H1 (cell line): ENCODE results near the gene DOK1. TPM values are rescaled to one million over a fixed set of nuclear protein-coding genes. Genes with fewer than 3 reads are reported as not detected.

ENCODE experiments used
- CTCF ChIA-PET: fragments of 300-600 bp; sonication (Branson Sonifier 250); formaldehyde crosslinking; loops from one replicate; lab custom pipeline; 2021; ENCODE audit not compliant: partially characterized antibody; lab: Charles Lee
- POLR2A ChIA-PET: fragments of 300-600 bp; sonication (Branson Sonifier 250); formaldehyde crosslinking; loops from one replicate; lab custom pipeline; 2021; ENCODE audit warnings: inconsistent platforms; ENCODE audit not compliant: partially characterized antibody; lab: Charles Lee
- DNase-seq, 2 experiments: peaks; one replicate each; pipeline versions ENCODE4 v3.0.0 to v3.0.0-alpha.2; 2010 to 2022; ENCODE audit warnings: low spot score in 2 of 2, low read depth in 1 of 2, mixed read lengths in 1 of 2
- FAIRE-seq: peaks from 2 replicates; lab custom pipeline; 2011; peaks lifted over from hg19 to GRCh38; lab: Jason Lieb, UNC
- H2AFZ ChIP-seq: 2 replicates; pipeline ENCODE4 v1.8.1; 2012; ENCODE audit warnings: low read length, inconsistent platforms
- H2AK5ac ChIP-seq: 2 replicates; pipeline ENCODE4 v1.6.1; 2013; ENCODE audit warnings: low read depth, low read length
- H2BK120ac ChIP-seq: replicated peaks from 2 replicates; pipeline ENCODE3; 2013; ENCODE audit warnings: low read depth, low read length, inconsistent platforms
- H2BK12ac ChIP-seq: 2 replicates; pipeline ENCODE4 v1.6.1; 2013; ENCODE audit warnings: low read depth, low read length
- H2BK15ac ChIP-seq: 2 replicates; pipeline ENCODE4 v1.6.1; 2013; ENCODE audit warnings: low read length
- H2BK20ac ChIP-seq: 2 replicates; pipeline ENCODE4 v1.6.1; 2013; ENCODE audit warnings: low read length
- H2BK5ac ChIP-seq: 2 replicates; pipeline ENCODE4 v1.6.1; 2013; ENCODE audit warnings: low read depth, low read length
- H3K14ac ChIP-seq: 2 replicates; pipeline ENCODE4 v1.6.1; 2013; ENCODE audit warnings: inconsistent platforms; ENCODE audit not compliant: insufficient read length
- H3K18ac ChIP-seq: 2 replicates; pipeline ENCODE4 v1.6.1; 2013; ENCODE audit warnings: low read length; ENCODE audit errors: extremely low read depth
- H3K23ac ChIP-seq: 2 replicates; pipeline ENCODE4 v1.6.1; 2013; ENCODE audit warnings: inconsistent platforms; ENCODE audit not compliant: insufficient read length
- H3K23me2 ChIP-seq: 2 replicates; pipeline ENCODE4 v1.6.1; 2013; ENCODE audit warnings: low read depth, low read length
- H3K27ac ChIP-seq: 2 replicates; pipeline ENCODE4 v1.6.1; 2011; ENCODE audit warnings: low read depth, low read length, inconsistent platforms
- H3K27me3 ChIP-seq, 4 experiments: replicated peaks in 1 of 4; 1 replicate in 1 of 4; 2 replicates in 3 of 4; pipeline versions ENCODE4 v1.6.1 to v1.8.1; 2011 to 2013; ENCODE audit warnings: low read length in 3 of 4, mild to moderate bottlenecking in 3 of 4, inconsistent platforms in 2 of 4, mixed read lengths in 2 of 4, moderate library complexity in 1 of 4; ENCODE audit not compliant: control insufficient read depth in 3 of 4, insufficient read depth in 3 of 4; ENCODE audit errors: extremely low read depth in 1 of 4
- H3K36me3 ChIP-seq, 4 experiments: 2 replicates each; pipeline versions ENCODE4 v1.6.1 to v1.8.1; 2011 to 2013; ENCODE audit warnings: mild to moderate bottlenecking in 4 of 4, low read length in 3 of 4, moderate library complexity in 2 of 4, control low read depth in 1 of 4, inconsistent platforms in 1 of 4; ENCODE audit not compliant: insufficient read depth in 4 of 4, control insufficient read depth in 2 of 4
- H3K4ac ChIP-seq: replicated peaks from 2 replicates; pipeline ENCODE3; 2013; ENCODE audit warnings: low read length, low read depth, mixed read lengths, inconsistent platforms; ENCODE audit not compliant: insufficient read length
- H3K4me1 ChIP-seq, 4 experiments: replicated peaks in 1 of 4; 1 replicate in 1 of 4; 2 replicates in 3 of 4; pipeline versions ENCODE4 v1.6.1 to v1.8.1; 2011 to 2013; ENCODE audit warnings: low read length in 3 of 4, inconsistent platforms in 2 of 4, mixed read lengths in 1 of 4; ENCODE audit not compliant: insufficient read depth in 4 of 4, control insufficient read depth in 3 of 4
- H3K4me2 ChIP-seq, 2 experiments: 2 replicates each; pipeline versions ENCODE4 v1.6.1 to v1.8.1; 2011 to 2013; ENCODE audit warnings: low read depth in 2 of 2, low read length in 2 of 2, control low read depth in 1 of 2, inconsistent platforms in 1 of 2, mild to moderate bottlenecking in 1 of 2; ENCODE audit not compliant: insufficient read depth in 1 of 2
- H3K4me3 ChIP-seq, 4 experiments: fragments of 200-600, 300-600 bp in 1 of 4; sonication (generic), shearing (Covaris generic), sonication (Bioruptor Twin) in 1 of 4; 2 replicates each; pipeline versions ENCODE4 v1.5.1 to v1.8.1; 2011 to 2016; ENCODE audit warnings: low read length in 4 of 4, low read depth in 3 of 4, control low read depth in 2 of 4, inconsistent platforms in 2 of 4, mild to moderate bottlenecking in 2 of 4, mixed read lengths in 1 of 4, moderate library complexity in 1 of 4; ENCODE audit not compliant: insufficient read depth in 2 of 4; ENCODE audit errors: extremely low read depth in 1 of 4
- H3K56ac ChIP-seq: replicated peaks from 2 replicates; pipeline ENCODE3; 2013; ENCODE audit warnings: low read depth, mild to moderate bottlenecking, mixed read lengths, low read length, inconsistent platforms; ENCODE audit not compliant: insufficient read length
- H3K79me1 ChIP-seq: 2 replicates; pipeline ENCODE4 v1.6.1; 2013; ENCODE audit warnings: low read depth, low read length, control low read depth
- H3K79me2 ChIP-seq, 2 experiments: 2 replicates each; pipeline versions ENCODE4 v1.6.1 to v1.8.1; 2012 to 2013; ENCODE audit warnings: low read length in 2 of 2, mild to moderate bottlenecking in 2 of 2, inconsistent platforms in 1 of 2; ENCODE audit not compliant: insufficient read depth in 2 of 2, control insufficient read depth in 1 of 2
- H3K9ac ChIP-seq, 4 experiments: replicated peaks in 1 of 4; 1 replicate in 1 of 4; 2 replicates in 3 of 4; pipeline versions ENCODE4 v1.6.1 to v1.8.1; 2011 to 2013; ENCODE audit warnings: low read depth in 3 of 4, low read length in 3 of 4, control low read depth in 2 of 4, mild to moderate bottlenecking in 2 of 4, moderate library complexity in 2 of 4, inconsistent platforms in 1 of 4; ENCODE audit errors: extremely low read depth in 1 of 4
- H3K9me3 ChIP-seq, 2 experiments: 2 replicates each; pipeline versions ENCODE4 v1.6.1 to v1.8.1; 2012 to 2013; ENCODE audit warnings: mild to moderate bottlenecking in 2 of 2, moderate library complexity in 2 of 2, control low read depth in 1 of 2, inconsistent platforms in 1 of 2, low read depth in 1 of 2, low read length in 1 of 2, mixed read lengths in 1 of 2; ENCODE audit not compliant: insufficient read depth in 2 of 2
- H4K20me1 ChIP-seq, 2 experiments: replicated peaks in 1 of 2; 2 replicates each; pipeline versions ENCODE3 to v1.8.1; 2011 to 2013; ENCODE audit warnings: inconsistent platforms in 2 of 2, low read length in 2 of 2, mild to moderate bottlenecking in 1 of 2; ENCODE audit not compliant: insufficient read depth in 2 of 2, control insufficient read depth in 1 of 2
- H4K5ac ChIP-seq: 2 replicates; pipeline ENCODE4 v1.6.1; 2013; ENCODE audit warnings: low read length, low read depth, mixed read lengths, inconsistent platforms; ENCODE audit not compliant: insufficient read length
- H4K8ac ChIP-seq: 2 replicates; pipeline ENCODE4 v1.8.0; 2013; ENCODE audit warnings: mild to moderate bottlenecking, moderate library complexity, low read length, inconsistent platforms; ENCODE audit not compliant: insufficient read depth; ENCODE audit errors: extremely low read depth
- H4K91ac ChIP-seq: replicated peaks from 2 replicates; pipeline ENCODE3; 2013; ENCODE audit warnings: low read length, mixed read lengths, inconsistent platforms; ENCODE audit not compliant: insufficient read length
- ASH2L ChIP-seq: fragments of 200-600, 300-600 bp; sonication (generic); IDR thresholded peaks from one replicate; pipeline ENCODE4 v1.7.1; 2017; ENCODE audit warnings: low read length
- ATF3 ChIP-seq: IDR thresholded peaks from 2 replicates; pipeline ENCODE4 v1.6.1; 2011; ENCODE audit warnings: low read depth, mild to moderate bottlenecking, low read length; ENCODE audit not compliant: insufficient read depth
- BACH1 ChIP-seq: IDR thresholded peaks from 2 replicates; pipeline ENCODE4 v1.6.1; 2012; ENCODE audit warnings: low read length, improper control_type of control experiment
- CBX5 ChIP-seq: fragments of 300-800, 300-1000 bp; sonication (generic); IDR thresholded peaks from 2 replicates; pipeline ENCODE4 v1.7.1; 2016; ENCODE audit warnings: antibody characterized with exemption, low read length, low read depth
- CEBPB ChIP-seq: IDR thresholded peaks from 2 replicates; pipeline ENCODE4 v1.6.1; 2012; ENCODE audit warnings: low read depth, low read length
- CTBP2 ChIP-seq: IDR thresholded peaks from 2 replicates; pipeline ENCODE4 v1.7.0; 2011; ENCODE audit warnings: borderline replicate concordance, mild to moderate bottlenecking, moderate library complexity, mixed read lengths, low read length; ENCODE audit not compliant: insufficient read depth, insufficient read length
- HDAC2 ChIP-seq, 2 experiments: fragments of 300-600 bp in 1 of 2; sonication (generic) in 1 of 2; IDR thresholded peaks; 2 replicates each; pipeline ENCODE4 v1.6.1; 2011 to 2012; ENCODE audit warnings: low read depth in 2 of 2, low read length in 2 of 2, mild to moderate bottlenecking in 2 of 2, moderate library complexity in 2 of 2, borderline replicate concordance in 1 of 2, inconsistent platforms in 1 of 2
- KDM1A ChIP-seq: fragments of 200-600, 300-600 bp; sonication (generic); IDR thresholded peaks from 2 replicates; pipeline ENCODE4 v1.7.1; 2016; ENCODE audit warnings: mild to moderate bottlenecking, low read length, borderline replicate concordance
- KDM5A ChIP-seq: fragments of 200-600 bp; IDR thresholded peaks from 2 replicates; pipeline ENCODE4 v1.7.1; 2012; ENCODE audit warnings: mild to moderate bottlenecking, low read length, inconsistent platforms, mixed read lengths
- NRF1 ChIP-seq: IDR thresholded peaks from 2 replicates; pipeline ENCODE4 v1.6.1; 2011; ENCODE audit warnings: mild to moderate bottlenecking, low read depth, low read length, improper control_type of control experiment
- RBBP5 ChIP-seq: IDR thresholded peaks from 2 replicates; pipeline ENCODE4 v1.7.1; 2012; ENCODE audit warnings: low read depth, mild to moderate bottlenecking, inconsistent platforms, low read length, moderate library complexity, borderline replicate concordance
- RNF2 ChIP-seq: fragments of 200-900, 300-1000 bp; sonication (generic); IDR thresholded peaks from 2 replicates; pipeline ENCODE4 v1.7.1; 2016; ENCODE audit warnings: borderline replicate concordance, low read depth, mild to moderate bottlenecking, antibody characterized with exemption, low read length; ENCODE audit not compliant: poor library complexity, severe bottlenecking; ENCODE audit errors: missing control alignments
- TCF12 ChIP-seq: IDR thresholded peaks from 2 replicates; pipeline ENCODE4 v1.6.1; 2011; ENCODE audit warnings: low read depth, mild to moderate bottlenecking, low read length
- WGBS, 2 experiments: shearing (Covaris generic) in 1 of 2; methylation state at CpG; one replicate each; pipeline versions ENCODE4 v1.1.6 to v1.1.7; 2013 to 2015; ENCODE audit warnings: low lambda C conversion rate in 2 of 2, mixed read lengths in 2 of 2, inconsistent platforms in 1 of 2, low coverage in 1 of 2, missing lambda C conversion rate in 1 of 2; ENCODE audit not compliant: insufficient replicate concordance in 2 of 2, insufficient coverage in 1 of 2, insufficient read length in 1 of 2; ENCODE audit errors: extremely low coverage in 1 of 2, missing lambda C conversion rate in 1 of 2; 5-methylcytosine and 5-hydroxymethylcytosine counted together
- polyA plus RNA-seq, 7 experiments: library from polyadenylated mRNA; depleted of rRNA in 3 of 7; stranded (reverse) in 5 of 7; unstranded in 2 of 7; fragments of >200 nt in 5 of 7; fragments of 200-250 nt in 2 of 7; gene quantifications; 1 replicate in 5 of 7; 2 replicates in 1 of 7; 4 replicates in 1 of 7; pipeline versions ENCODE4 v1.2.1 to v1.2.3, GENCODE V29; 2011 to 2013; ENCODE audit warnings: missing spikeins in 2 of 7, mixed read lengths in 2 of 7
- total RNA-seq: library from RNA; stranded (reverse); fragmentation: NEBNext Ultra II Directional; extraction: Animal tissue kit (Norgen Biotek cat#: 25700); gene quantifications from 2 replicates; pipeline ENCODE4 v1.2.1, GENCODE V29; 2021

The DOK1 gene
- total and polyA plus RNA-seq, 2 of the 8 experiments (the other 6 are each of a cell fraction or from before 2014, with no cell fraction given): 11.0 to 14.3 TPM

GRCh38 chr2:74522516-74522915 is 32.0 kb upstream of the DOK1 start:
- ChIA-PET POLR2A (interaction anchor here (0.7 to 1.7 kb wide), 6 partner anchors 16 to 50 kb away, joined by 3 read pairs; partner anchors contain the start of gene MRPL53), CTCF (interaction anchor here (0.8 to 1.4 kb wide), 6 partner anchors 9 to 50 kb away, joined by 3 to 5 read pairs (median 4); partner anchors contain the start of gene MRPL53)
- no peaks in the 10 kb centered on the region for H3K4me1 ChIP-seq
- no peak overlapping the region for H4K8ac ChIP-seq
- WGBS, 2 experiments: 77% methylated on average over 3 of the region's 3 CpGs; no CpG with 5 or more reads in 1 of the 2 experiments
- no peak overlapping the region for H2AFZ ChIP-seq
- H2BK5ac ChIP-seq: no peak overlapping the region
- no peak overlapping the region for H3K23ac ChIP-seq
- H3K4ac ChIP-seq: no peak overlapping the region
- no peak for DNase-seq
- no peak overlapping the region for H4K91ac ChIP-seq
- no peaks in the 10 kb centered on the region for H3K9me3 ChIP-seq
- H3K14ac ChIP-seq: no peak overlapping the region
- H3K9ac ChIP-seq: no peak overlapping the region
- peak overlapping the region; percentile 23 for H3K56ac ChIP-seq
- no peak overlapping the region for H2BK20ac ChIP-seq
- no peaks in the 10 kb centered on the region for H3K79me1 ChIP-seq
- no peaks in the 10 kb centered on the region for H4K20me1 ChIP-seq
- H3K36me3 ChIP-seq: peaks cover 5 to 13% (median 12%) of the 10 kb centered on the region in 4 experiments; a peak in 6 of 8 replicates
- no peaks in the 10 kb centered on the region for H3K23me2 ChIP-seq
- H2BK120ac ChIP-seq: no peak overlapping the region
- no peak overlapping the region for H2AK5ac ChIP-seq
- H3K4me2 ChIP-seq: no peak overlapping the region
- H3K27ac ChIP-seq: no peak overlapping the region
- no peak overlapping the region for H2BK15ac ChIP-seq
- peaks cover 9 to 39% (median 30%) of the 10 kb centered on the region in 4 experiments for H3K27me3 ChIP-seq
- no peak overlapping the region for H3K4me3 ChIP-seq
- no peak for FAIRE-seq
- no peaks in the 10 kb centered on the region for H3K79me2 ChIP-seq
- H3K18ac ChIP-seq: no peak overlapping the region
- H4K5ac ChIP-seq: no peak overlapping the region
- H2BK12ac ChIP-seq: no peak overlapping the region
- TF ChIP-seq TCF12: no peak
- TF ChIP-seq NRF1: no peak
- TF ChIP-seq RNF2: no peak
- no peak for TF ChIP-seq BACH1
- no peak for TF ChIP-seq CTBP2
- no peak for TF ChIP-seq ASH2L
- no peak for TF ChIP-seq CBX5
- no peak for TF ChIP-seq HDAC2 (IDR thresholded peaks at IDR 0.05; ENCODE audit: borderline replicate concordance in 1 of 2, low read depth in 2 of 2, low read length in 2 of 2)
- no peak for TF ChIP-seq KDM5A
- TF ChIP-seq ATF3: no peak
- TF ChIP-seq RBBP5: no peak
- no peak for TF ChIP-seq CEBPB
- TF ChIP-seq KDM1A: no peak
